Right forelimb (tissue), 1 donor: ENCODE measurements around the gene CORO6.

Experiments used
- DNase-seq: peaks from one replicate; pipeline ENCODE4 v3.0.0-alpha.2; 2018

The CORO6 gene

DNA sequence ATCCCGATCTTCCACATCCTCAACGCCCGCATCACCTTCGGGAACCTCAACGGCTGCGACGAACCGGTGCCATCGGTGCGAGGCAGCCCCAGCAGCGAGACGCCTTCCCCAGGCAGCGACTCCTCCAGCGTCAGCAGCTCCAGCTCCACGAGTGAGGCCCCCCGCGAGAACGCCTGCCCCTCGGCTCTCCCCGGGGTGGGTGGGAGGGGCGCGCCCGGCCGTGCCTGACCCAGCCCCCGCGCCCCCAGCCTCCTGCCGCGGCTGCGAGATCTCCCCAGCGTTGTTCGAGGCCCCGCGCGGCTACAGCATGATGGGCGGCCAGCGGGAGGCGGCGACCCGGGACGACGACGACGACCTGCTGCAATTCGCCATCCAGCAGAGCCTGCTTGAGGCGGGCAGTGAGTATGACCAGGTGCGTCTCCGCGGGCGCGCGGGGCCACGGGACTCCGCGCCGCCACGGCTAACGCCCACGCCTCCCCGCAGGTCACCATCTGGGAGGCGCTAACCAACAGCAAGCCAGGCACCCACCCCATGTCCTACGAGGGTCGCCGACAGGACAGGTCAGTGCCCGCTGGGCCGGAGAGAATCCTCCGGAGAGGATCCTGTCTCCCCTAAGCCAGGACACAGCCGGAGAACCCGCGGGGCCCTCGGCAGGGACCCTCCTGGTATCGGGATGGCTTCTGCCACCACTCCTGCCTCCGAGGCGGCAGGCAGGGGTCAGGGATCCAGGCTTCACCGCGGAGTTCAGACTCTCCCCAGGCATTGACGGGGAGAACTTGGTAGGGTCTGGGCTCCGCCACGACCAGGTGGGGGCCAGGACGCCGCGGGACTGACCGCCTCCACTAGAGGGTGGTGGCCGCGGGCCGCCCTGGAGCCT lies 10.1 kb downstream of the CORO6 start:
- peak; percentile 43 for DNase-seq

DNA sequence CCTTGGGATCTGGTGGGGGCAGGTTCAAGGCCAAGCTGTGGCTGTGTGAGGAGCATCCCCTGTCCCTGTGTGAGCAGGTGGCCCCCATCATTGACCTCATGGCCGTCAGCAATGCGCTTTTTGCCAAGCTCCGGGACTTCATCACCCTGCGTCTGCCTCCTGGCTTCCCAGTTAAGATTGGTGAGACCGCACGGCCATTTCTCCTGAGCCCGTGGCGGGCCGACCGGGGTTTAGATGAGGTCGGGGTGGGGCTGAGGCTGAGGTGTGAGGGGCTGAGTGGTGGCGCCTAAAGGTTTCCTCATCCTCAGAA lies 10.7 kb downstream of the CORO6 start:
- peak; percentile 42 for DNase-seq

DNA sequence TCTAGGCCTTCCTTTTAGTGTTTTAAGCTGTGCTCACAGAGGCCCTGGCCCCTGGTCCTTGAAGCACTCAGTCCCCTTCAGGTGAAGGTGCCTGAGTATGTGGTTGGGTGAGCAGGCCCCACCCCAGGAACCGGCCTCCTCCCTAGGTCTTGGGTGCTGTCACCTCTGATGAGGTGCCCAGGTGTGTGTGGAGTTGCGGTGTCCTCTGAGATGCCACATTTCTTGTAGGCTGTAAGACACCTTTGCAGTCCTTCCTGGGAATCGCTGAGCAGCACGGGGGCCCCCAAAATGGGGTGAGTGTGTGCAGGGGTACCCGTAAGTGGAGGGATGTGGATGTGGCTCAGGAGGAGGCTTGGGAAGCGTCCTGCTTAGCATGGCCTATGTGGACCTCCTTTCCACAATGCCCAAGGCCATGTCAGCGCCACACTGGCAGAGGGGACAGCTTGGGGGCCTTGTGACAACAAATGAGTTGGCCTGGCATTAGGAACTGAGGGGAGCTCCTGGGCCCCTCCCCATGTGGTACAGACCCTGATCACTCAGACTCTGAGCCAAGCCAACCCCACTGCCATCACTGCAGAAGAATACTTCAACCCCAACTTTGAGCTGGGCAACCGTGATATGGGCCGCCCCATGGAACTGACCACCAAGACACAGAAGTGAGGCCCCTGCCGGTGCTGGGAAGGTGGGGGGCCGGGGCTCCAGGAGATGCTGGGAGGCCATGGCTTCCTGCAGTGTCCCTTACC lies 11.2 kb downstream of the CORO6 start:
- peak; percentile 39 for DNase-seq

DNA sequence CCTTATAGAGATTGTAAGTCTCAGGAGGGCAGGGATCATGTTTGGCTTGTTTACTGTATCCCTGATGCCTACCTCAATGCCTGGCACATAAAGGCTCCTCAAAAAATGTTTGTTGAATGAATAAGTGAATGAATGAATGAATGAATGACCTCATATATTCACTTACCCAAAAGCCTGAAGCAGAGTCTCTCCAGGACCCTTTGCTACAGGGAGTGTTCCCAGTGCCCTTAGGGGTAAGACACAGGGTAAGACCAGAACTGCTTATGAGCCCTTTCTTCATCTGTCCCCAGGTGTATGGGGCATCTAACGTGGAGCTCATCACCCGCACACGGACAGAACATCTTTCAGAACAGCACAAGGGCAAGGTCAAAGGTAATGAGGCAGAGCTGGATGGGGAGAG lies 12.3 kb downstream of the CORO6 start:
- no peak for DNase-seq

DNA sequence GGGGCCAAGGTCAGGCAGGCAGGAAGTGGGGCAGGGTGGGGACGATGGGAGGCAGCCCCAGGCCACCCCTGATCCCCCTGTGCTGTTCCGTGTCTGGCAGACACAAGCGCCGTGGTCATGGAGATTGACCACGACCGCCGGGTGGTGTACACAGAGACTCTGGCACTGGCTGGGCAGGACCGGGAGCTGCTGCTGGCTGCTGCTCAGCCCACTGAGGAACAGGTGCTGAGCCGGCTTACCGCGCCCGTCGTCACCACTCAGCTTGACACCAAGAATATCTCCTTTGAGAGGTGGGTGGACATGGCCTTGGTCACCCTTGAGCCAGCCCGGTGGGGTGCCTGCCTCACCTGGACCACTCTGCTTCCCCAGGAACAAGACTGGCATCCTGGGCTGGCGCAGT lies 13.7 kb downstream of the CORO6 start:
- DNase-seq = no peak

DNA sequence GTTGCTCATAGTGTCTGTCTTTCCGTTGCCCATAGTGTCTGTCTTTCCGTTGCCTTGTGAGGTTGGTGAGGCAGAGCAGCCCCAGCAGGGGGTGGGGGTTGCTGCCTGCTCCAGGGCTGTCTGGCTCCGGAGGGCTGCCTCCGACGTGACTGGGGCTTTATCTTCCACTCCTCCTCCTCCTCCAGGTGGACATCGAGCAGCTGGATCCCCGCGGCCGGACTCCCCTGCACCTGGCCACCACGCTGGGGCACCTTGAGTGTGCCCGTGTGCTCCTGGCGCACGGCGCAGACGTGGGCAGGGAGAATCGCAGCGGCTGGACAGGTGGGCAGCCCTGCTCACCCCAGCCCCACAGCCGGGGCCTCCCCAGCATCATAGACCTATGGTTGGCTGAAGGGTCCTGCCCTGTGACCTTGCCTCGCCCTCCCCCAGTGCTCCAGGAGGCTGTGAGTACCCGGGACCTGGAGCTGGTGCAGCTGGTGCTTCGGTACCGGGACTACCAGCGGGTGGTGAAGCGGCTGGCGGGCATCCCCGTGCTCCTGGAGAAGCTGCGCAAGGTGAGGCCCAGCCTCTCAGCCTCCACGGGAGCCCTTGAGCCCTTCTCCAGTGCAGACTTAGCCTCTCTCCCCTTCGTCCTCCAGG lies 15.0 kb downstream of the CORO6 start:
- DNase-seq = peak; percentile 39

DNA sequence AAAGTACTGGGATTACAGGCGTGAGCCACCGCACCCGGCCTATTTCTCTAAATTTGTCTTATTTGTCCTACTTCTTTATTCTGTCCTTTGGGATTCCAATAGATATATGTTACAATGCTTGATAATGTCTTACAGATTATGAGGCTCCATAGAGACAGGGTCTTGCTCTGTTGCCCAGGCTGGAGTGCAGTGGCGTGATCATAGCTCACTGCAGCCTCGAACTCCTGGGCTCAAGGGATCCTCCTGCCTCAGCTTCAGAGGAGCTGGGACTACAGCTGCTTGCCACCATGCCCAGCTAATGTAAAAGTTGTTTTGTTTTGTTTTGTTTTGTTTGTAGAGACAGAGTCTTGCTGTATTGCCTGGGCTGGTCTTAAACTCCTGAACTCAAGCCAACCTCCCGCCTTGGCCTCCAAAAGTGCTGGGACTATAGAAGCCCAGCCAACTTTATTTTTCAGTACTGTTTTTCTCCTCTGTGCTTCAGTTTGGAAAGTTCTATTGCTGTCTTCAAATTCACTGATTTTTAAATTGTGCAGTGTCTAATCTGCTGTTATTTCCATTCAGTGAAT lies 19.5 kb downstream of the CORO6 start:
- DNase-seq = peak; percentile 50

DNA sequence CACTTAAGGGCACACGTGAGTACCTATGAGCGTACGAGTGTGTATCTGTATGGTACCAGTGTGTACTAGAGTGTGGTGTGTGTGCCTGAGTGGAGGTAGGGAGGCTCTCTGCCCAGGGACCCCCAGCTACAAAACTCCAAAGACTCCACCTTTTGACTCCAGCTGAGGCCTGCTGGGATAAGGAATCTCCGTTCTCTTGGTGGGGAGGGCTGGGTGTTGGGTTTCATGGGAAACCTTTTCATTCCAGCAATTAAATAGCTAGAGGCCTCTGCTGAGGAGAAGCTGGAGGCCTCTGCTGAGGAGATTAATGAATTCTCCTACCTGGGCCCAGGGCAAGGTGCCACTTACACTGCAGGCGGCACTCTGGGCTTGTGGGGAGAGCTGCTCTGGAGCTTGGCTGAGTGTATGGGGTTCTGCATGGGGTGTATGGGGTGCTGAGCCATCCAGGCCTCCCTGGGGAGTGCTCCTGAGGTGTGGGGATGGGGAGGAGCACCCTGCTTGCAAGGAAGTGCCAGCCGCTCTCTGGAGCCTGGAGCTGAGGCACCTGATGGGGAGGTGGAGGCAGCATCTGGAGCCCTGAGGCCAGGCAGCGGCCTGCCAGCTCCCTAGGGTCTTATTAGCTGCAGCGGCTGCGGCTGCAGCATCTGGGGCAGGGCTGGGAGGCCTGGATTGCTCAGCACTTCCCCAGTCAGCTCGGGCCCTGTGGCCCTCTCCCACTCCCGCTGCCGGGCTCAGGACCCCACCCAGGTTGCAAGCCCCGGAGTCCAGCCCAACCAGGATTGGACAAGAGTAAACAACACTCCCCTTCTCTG lies 25.1 kb downstream of the CORO6 start:
- no peak for DNase-seq

DNA sequence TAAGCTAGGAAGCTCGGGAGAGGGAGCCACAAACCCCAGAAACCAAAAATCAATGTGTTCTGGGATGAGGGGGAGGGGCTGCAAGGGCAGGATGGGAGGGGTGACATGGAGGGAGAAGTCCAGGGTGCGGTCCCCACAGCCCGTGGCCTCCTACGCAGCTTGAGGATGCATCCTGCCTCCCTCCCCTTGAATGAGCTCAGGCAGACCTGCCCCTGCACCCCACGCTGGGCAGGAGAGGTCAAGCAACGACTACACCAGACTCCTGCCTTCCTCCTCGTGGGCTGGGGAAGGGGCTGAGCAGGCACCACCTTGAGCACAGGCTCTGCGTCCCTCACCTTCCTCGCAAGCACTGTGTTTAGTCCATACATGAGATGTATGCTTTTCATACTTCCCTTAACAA lies 25.9 kb downstream of the CORO6 start:
- DNase-seq = no peak

DNA sequence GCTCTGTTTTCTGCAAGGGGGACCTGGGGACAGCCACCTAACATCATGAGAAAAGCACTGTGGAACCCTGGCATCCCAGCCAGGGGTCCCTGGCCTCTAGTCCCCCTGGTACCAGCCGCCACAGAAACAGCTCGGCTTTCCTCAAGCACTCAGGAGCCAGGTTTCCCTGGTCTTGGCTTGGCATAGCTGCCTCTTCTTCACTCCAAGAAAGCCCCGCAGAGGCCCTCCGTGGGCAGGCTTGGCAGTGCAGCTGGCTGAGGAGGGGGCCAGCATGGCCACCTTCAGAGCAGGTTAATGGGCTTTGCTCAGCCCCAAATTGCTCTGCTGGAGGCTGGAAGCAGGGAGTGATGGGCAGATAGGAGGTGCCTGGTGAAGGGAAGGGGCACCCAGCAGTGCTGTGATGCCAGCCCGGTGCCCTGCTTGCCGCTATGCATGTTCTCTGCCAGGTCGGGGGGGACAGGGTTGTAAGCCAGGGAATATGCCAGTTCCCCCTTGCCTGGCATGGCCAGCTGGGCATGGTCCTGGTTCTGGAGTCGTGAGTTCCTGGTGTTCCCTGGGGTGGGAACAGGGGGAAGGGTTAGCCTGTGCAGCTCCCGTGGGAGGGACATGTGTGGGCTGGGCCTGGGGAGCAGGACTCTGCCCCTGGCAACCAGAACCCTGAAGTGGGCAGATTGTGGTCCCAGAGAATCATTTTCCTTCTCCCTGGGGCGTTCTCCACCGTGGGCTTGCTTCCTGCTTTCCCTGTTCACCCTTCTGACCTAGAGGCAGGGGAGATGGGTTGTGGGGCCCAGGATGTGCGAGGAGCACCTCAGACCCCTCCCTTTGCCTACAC lies 26.6 kb downstream of the CORO6 start:
- DNase-seq = no peak

DNA sequence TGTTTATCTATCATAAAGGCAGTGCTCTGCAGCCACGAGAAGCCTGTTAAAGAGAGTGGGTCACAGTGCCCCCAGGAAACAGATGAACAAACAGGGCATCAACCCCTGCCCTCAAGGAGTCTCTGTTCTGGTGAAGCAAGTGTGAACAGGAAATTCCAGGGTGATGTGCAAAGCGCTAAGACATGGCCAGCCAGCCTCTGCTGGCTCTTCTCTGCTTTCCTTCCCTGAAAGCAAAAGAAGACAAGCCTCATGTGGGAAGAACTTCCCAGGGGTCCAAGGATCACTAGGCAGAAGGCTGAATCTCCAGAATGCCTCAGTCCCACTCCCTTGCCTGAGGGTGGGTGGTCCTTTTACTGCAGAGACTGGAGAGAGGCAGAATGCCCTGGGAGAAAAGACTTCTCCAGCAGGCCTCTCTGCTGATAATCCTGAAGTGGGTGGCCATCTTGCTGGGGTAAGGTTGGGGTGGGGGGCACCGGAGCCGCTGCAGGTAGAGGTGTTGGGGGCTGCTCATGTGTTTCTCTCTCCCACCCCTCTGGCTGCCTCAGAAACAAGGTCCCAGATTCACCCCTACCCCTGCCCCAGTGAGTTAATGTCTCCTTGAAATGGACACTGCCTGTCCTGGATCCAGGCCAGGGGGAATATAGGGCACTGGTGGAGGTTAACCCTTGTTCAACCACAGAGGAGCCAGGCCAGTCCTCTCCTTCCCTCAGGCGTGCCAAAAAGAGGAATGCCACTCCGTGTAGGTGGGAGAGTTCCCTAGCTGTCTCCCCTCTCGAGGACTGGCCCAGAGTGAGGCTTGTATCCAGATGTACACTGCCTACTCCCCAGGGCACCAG lies 27.4 kb downstream of the CORO6 start:
- DNase-seq = no peak

DNA sequence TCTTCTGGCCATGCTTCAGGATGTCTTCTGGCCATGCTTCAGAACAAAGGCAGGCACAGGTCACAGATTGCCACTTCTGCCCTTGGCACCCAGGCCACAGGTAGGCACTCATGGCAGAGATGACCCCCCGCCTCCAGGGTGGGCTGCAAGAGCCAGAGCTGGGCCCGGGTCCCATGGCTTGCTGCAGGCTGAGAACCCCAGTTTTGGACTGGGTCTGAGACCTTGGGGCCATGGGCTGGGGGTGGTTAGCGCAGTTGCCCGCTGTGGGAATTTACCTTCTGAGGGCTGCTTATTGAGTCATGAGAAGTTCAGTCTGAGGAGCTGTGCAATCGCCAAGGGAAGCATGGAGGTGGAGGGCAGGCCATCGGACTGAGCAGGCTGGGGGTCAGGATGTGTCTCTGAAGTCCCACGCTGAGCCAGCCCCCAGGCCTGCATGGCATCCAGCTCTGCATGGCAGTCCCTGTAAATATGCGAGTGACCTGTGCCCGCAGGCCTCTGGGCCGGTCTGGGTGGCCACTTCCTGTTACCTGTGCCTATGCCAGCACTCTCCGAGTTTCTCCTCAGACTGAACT lies 28.1 kb downstream of the CORO6 start:
- no peak for DNase-seq

DNA sequence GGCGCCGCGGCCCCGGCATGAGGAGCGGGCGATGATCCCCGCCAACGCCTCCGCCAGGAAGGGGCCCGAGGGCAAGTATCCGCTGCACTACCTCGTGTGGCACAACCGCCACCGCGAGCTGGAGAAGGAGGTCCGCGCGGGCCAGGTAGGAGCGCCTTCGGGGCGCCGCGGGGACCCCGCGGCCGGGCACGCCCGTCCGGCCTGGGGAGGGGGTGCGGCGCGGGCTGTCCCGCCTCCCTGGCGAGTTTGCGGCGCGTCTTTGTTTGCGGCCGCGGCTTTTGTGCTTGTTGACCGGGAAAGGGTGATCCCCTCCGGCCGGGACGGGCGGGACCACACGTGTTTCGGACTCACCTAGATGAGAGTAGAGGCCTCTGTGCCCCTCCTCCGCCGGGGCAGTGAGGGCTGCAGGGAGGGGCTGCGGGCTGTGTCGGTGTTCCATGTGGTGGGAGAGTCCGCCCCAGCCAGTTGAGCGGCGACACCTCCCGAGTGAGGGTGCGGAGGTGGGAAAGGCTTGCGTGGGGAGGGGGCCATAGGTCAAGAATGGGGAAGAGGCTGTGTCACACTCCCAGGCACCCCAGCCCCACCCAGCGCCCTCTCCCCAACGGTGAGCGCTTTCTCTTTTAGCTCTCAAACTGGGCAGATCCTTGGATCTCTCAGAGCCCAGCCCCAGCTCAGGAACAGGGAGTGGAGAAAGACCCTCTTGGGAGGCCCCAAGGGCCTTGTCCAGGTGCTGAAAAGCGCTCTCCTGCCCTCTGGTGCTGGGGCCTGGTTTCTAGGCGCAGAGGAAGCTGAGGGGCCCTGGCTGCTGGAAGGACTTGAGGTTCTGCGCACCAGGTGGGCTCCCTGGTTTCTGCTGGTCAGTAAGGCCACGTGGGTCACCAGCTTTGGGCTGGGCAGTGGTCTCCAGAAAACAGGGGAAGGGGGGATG lies 28.9 kb downstream of the CORO6 start:
- DNase-seq = no peak

DNA sequence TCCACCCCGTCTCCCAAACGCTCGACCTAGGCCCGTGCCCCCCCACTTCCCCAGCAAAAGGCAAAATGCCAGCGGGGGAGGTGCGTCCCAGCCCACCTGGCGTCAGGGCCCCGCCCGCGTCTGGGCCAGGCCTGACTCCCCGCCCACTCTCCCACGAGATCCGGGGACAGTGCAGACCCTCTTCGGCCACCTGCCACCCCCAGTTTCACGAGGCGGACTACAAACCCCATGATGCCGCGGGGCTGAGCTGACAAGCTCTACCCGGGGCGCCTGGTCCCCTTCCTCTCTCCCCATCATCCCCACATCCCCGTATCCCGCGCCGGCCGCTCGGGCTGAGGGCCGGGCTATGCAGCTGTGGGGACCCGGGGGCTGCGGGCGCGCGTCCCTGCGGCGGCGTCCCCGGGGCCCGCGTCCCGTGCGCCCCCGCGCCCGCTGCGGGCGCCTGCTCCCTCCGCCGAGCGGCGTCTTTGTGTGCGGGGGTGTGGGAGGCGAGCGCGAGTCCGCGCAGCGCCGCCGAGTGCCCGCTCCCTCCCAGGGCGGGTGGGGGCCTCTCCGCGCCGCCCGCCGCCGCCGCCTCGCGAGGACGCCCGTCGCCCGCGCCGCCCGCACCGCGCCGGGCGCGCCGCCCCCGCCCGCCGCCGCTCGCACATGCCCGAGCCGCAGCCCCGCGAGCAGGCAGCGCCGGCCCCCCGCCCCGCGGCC lies 29.7 kb downstream of the CORO6 start, which contains the start of gene ANKRD13B:
ANKRD13B (plus strand) TSS at position 283 of the 702 bp plus-strand sequence. CDS start 490 bp downstream, outside the sequence.
- no peak for DNase-seq

DNA sequence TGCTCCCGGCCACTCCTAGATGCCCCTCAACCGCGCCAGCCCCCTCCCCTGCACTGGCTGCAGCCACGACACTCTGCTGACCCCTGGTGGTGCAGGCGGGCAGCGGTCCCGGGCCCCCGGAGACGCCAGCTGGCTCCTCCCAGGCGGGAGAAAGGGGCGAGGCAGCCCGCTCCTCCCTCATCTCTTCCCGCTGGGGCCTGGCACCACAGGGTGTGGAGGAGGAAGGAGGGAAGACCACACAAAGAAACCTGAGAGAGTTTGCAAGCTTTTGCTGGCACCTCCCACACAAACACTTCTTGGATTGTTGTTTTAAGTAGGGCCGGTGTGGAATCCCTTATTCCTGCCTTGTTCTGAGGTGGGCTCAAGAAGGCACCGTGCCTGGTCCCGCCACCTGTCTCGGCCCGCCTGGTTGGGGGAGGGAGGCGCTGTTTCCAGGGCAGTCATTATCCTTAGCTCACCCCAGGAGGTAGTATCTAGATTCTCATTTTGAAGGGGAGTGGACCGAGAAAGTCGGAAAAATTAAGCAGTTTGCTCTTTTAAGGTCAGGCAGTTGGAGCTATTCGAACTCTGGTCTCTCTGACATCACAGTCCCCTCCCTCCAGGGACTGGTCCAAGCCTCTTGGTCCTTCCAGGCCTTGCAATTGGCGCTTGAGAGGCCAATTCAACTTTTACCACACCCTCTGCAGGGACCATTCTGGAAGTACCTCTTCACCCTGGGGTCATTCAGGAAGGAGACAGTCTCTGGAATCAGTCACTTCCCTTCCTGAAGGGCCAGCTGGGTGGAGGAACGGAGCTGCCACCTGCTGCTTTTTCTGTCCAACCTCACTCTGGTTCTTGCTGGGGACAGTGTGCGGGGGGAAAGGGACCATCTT lies 30.7 kb downstream of the CORO6 start:
- peak; percentile 96 for DNase-seq

DNA sequence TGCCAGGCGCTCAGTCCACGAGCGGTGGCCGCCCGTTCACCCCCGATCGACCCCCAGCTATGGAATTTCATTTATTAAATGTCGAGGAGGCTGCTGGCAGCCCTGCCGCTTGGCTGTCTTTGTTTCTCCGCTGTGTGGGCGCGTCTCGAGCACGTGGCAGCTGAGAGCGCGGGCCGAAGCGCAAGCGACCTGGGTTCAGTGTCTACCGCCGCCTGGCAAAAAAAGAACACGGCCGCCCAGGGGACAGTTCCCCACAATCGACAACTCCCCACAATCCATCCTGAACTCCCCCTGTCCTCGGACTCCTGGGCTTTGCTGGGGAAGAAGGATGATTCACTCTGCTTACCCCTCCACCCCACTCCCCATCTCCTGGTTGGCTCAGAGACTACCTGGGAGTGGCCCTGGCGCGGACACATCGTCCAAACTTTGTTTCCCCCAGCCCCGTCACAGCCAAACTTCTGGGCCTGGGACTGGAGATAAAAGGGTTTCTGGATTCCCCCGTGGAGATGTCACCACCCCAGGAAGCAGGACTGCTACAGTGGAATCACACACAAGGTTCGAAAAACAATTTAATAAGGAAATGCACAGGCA lies 31.5 kb downstream of the CORO6 start:
- DNase-seq = peak; percentile 81
